Measurements from ENCODE around the gene USP35.

The USP35 gene

GRCh38 chr11:78188286-78189173, at the start of gene USP35, which contains the start of gene KCTD21:
USP35 (plus strand) TSS chr11:78188919; CDS start chr11:78196246, 7,327 bp downstream.
KCTD21 (minus strand) TSS chr11:78188626; CDS start chr11:78174554, 14,072 bp downstream.
- peak; percentile 87 for DNase-seq (ENCODE audit: low read depth)

GRCh38 chr11:78139422-78140391, 49.0 kb upstream of the USP35 start, which contains the start of gene ALG8:
ALG8 (minus strand) TSS chr11:78139626; CDS start chr11:78139588, 38 bp downstream.
- peak; percentile 67 for DNase-seq (ENCODE audit: low read depth)

GRCh38 chr11:78140392-78141077, 48.2 kb upstream of the USP35 start:
- DNase-seq (ENCODE audit: low read depth), result no peak

- no peak for DNase-seq (ENCODE audit: low read depth)
These were observed 43.2 kb upstream of the USP35 start for GRCh38 chr11:78145511-78146025.

GRCh38 chr11:78147807-78148206, 40.9 kb upstream of the USP35 start:
- no peak for DNase-seq (ENCODE audit: low read depth)

- DNase-seq (ENCODE audit: low read depth), result peak; percentile 23
These were observed 39.1 kb upstream of the USP35 start for GRCh38 chr11:78149646-78150045.

GRCh38 chr11:78150346-78150745, 38.4 kb upstream of the USP35 start:
- no peak for DNase-seq (ENCODE audit: low read depth)

GRCh38 chr11:78150754-78151153, 38.0 kb upstream of the USP35 start:
- DNase-seq (ENCODE audit: low read depth), result no peak

GRCh38 chr11:78151804-78152203, 36.9 kb upstream of the USP35 start:
- no peak for DNase-seq (ENCODE audit: low read depth)

GRCh38 chr11:78156127-78156844, 32.4 kb upstream of the USP35 start:
- DNase-seq (ENCODE audit: low read depth), result peak; percentile 11

- peak; percentile 19 for DNase-seq (ENCODE audit: low read depth)
These were observed 29.6 kb upstream of the USP35 start for GRCh38 chr11:78158987-78159652.

- DNase-seq (ENCODE audit: low read depth), result no peak
These were observed 28.2 kb upstream of the USP35 start for GRCh38 chr11:78160557-78160956.

GRCh38 chr11:78161346-78161745, 27.4 kb upstream of the USP35 start:
- DNase-seq (ENCODE audit: low read depth), result no peak

- DNase-seq (ENCODE audit: low read depth), result no peak
These were observed 26.8 kb upstream of the USP35 start for GRCh38 chr11:78161962-78162371.

- no peak for DNase-seq (ENCODE audit: low read depth)
These were observed 24.9 kb upstream of the USP35 start for GRCh38 chr11:78163828-78164227.

- DNase-seq (ENCODE audit: low read depth), result no peak
These were observed 24.2 kb upstream of the USP35 start for GRCh38 chr11:78164471-78164870.

- no peak for DNase-seq (ENCODE audit: low read depth)
These were observed 21.8 kb upstream of the USP35 start for GRCh38 chr11:78166855-78167469.

GRCh38 chr11:78168539-78169477, 19.9 kb upstream of the USP35 start:
- DNase-seq (ENCODE audit: low read depth), result peak; percentile 92

- no peak for DNase-seq (ENCODE audit: low read depth)
These were observed 18.3 kb upstream of the USP35 start for GRCh38 chr11:78170413-78170812.

All from GM04503 (cell line).